Stomach (tissue), 9 donors: ENCODE results near the gene QRICH1. TPM values are rescaled to one million over a fixed set of nuclear protein-coding genes. Genes with fewer than 3 reads are reported as not detected.

Experiments used
- DNase-seq, 2 donors: peaks; one replicate each; pipeline versions ENCODE4 v3.0.0 to v3.0.0-alpha.2; 2013 to 2019
- H3K27ac ChIP-seq, 5 donors: fragments of 200-600 bp in 4 of 5; sonication (generic) in 4 of 5; one replicate each; pipeline ENCODE4 v1.5.1; 2013 to 2019; ENCODE audit warnings: mild to moderate bottlenecking in 1 of 5, moderate library complexity in 1 of 5
- H3K27me3 ChIP-seq, 3 donors: fragments of 200-600 bp; sonication (generic); one replicate each; pipeline ENCODE4 v1.5.1; 2017 to 2019; ENCODE audit warnings: mixed run types in 1 of 3
- H3K36me3 ChIP-seq, 4 donors: fragments of 200-600 bp; sonication (generic); 1 replicate in 3 of 4; 2 replicates in 1 of 4; pipeline ENCODE4 v1.5.1; 2016 to 2019
- H3K4me1 ChIP-seq, 4 donors: fragments of 200-600 bp; sonication (generic); one replicate each; pipeline ENCODE4 v1.5.1; 2016 to 2019
- H3K4me3 ChIP-seq, 4 donors: fragments of 200-600 bp; sonication (generic) in 3 of 4; one replicate each; pipeline ENCODE4 v1.5.1; 2016 to 2019; ENCODE audit warnings: mild to moderate bottlenecking in 1 of 4
- H3K9me3 ChIP-seq, 4 donors: fragments of 200-600 bp; sonication (generic); one replicate each; pipeline ENCODE4 v1.5.1; 2016 to 2019
- CTCF ChIP-seq, 7 experiments: fragments of 450-650 bp in 4 of 7; fragments of 200-600 bp in 3 of 7; sonication (generic) in 3 of 7; IDR thresholded peaks; one replicate each; pipeline ENCODE4 v1.5.1; 2016 to 2019; ENCODE audit warnings: antibody characterized with exemption in 7 of 7, control low read depth in 2 of 7, mild to moderate bottlenecking in 1 of 7
- EP300 ChIP-seq: sonication (generic); formaldehyde crosslinking; IDR thresholded peaks from one replicate; pipeline ENCODE4 v1.6.1; 2017; ENCODE audit warnings: antibody characterized with exemption
- POLR2A ChIP-seq, 4 donors: fragments of 450-650 bp; IDR thresholded peaks; one replicate each; pipeline ENCODE4 v1.6.1; 2016; ENCODE audit warnings: antibody characterized with exemption in 4 of 4, control low read depth in 2 of 4, mild to moderate bottlenecking in 1 of 4, moderate library complexity in 1 of 4
- POLR2AphosphoS5 ChIP-seq, 3 donors: sonication (generic); formaldehyde crosslinking; IDR thresholded peaks; one replicate each; pipeline ENCODE4 v1.6.1; 2016; ENCODE audit warnings: antibody characterized with exemption in 3 of 3
- WGBS, 5 donors: extraction: QIAGEN DNeasy Blood & Tissue Kit in 3 of 5; methylation state at CpG; one replicate each; pipeline versions ENCODE4 v1.1.5 to v1.1.7; 2013 to 2018; 5-methylcytosine and 5-hydroxymethylcytosine counted together
- intact Hi-C: fragments of 100-400 bp; cut with DNase I; formaldehyde crosslinking; loops from one replicate; pipeline ENCODE4 v1.15.1; 2023; ENCODE audit warnings: low total_unique reads
- polyA plus RNA-seq, 3 donors: library from polyadenylated mRNA; stranded (reverse); fragments of 200-250 nt; gene quantifications; one replicate each; pipeline ENCODE4 v1.2.3, GENCODE V29; 2013
- total RNA-seq, 5 donors: library from RNA; depleted of rRNA; stranded (reverse); fragments of >200 nt; gene quantifications; one replicate each; pipeline versions ENCODE4 v1.1.0 to v1.2.3, GENCODE V29; 2014 to 2016
- donor health status: healthy with polysubstance abuse.
- donor health status: Bipolar disorder and iron deficiency.
- donor health status: healthy.

Gene QRICH1
- total and polyA plus RNA-seq, 8 donors: 16.1 to 105 (median 38.8) TPM

DNA sequence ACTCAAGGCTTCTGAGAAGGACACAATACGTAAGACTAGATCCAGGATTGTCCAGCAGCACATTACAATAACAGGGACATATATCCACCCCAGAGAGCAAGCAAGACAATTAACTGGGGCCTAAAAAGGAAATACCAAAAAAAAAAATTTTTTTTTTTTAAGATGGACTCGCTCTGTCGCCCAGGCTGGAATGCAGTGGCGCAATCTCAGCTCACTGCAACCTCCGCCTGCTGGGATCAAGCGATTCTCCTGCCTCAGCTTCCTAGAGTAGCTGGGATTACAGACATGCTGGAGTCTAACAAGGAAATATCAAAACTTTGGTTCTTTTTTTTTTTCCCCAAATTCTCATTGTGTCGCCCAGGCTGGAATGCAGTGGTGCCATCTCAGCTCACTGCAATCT, 35.9 kb downstream of the QRICH1 start:
- Histone ChIP-seq H3K27me3 (no peaks in the 10 kb centered on the region), H3K4me3 (no peak overlapping the region), H3K27ac (no peak overlapping the region), H3K36me3 (peaks cover 25 to 98% (median 95%) of the 10 kb centered on the region in 4 donors), H3K9me3 (no peaks in the 10 kb centered on the region), H3K4me1 (peaks cover 0 to 7% (median 0%) of the 10 kb centered on the region in 4 donors)
- 92 to 98% (median 94%) methylated on average over 7 of the region's 7 CpGs for WGBS, 5 donors
- no peak for DNase-seq
- intact Hi-C loops: no loop called here
- TF ChIP-seq POLR2AphosphoS5 (IDR thresholded peaks at IDR 0.05) (no peak), POLR2A (IDR thresholded peaks at IDR 0.05) (no peak), EP300 (no peak), CTCF (IDR thresholded peaks at IDR 0.05) (no peak)

- WGBS, 5 donors: 94 to 98% (median 96%) methylated on average over 7 to 10 of the region's 10 CpGs
- Histone ChIP-seq H3K27ac (no peak overlapping the region), H3K36me3 (peaks cover 29 to 98% (median 95%) of the 10 kb centered on the region in 4 donors), H3K27me3 (no peaks in the 10 kb centered on the region), H3K4me1 (peaks cover 0 to 8% (median 0%) of the 10 kb centered on the region in 4 donors), H3K4me3 (no peak overlapping the region), H3K9me3 (no peaks in the 10 kb centered on the region)
- intact Hi-C loops: no loop called here
- TF ChIP-seq EP300 (no peak), POLR2AphosphoS5 (IDR thresholded peaks at IDR 0.05) (no peak), CTCF (IDR thresholded peaks at IDR 0.05) (no peak), POLR2A (IDR thresholded peaks at IDR 0.05) (no peak)
- DNase-seq: no peak
Measured at GRCh38 chr3:49057268-49057667, 36.6 kb downstream of the QRICH1 start.

DNA sequence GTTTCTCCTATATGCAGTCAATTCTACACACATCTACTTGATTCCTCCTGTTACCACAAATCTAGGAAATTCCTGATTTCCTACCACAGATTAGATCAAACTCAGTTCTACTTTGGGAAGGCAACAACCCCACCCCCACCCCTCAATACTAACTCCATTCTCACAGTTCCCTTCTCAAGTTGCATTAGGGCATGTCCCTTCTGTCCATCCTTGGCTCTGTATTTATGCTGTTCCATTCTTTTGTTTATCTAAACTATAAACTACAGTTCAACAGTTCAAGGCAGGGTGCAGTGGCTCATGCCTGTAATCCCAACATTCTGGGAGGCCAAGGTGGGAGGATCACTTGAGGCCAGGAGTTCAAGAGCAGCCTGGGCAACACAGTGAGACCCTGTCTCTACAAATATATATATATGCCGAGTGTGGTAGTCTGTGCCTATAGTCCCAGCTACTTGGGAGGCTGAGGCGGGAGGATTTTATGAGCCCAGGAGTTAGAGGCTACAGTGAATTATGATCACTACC, 39.5 kb downstream of the QRICH1 start:
- no peak overlapping the region for H3K27ac ChIP-seq

GRCh38 chr3:49053543-49053942, 40.3 kb downstream of the QRICH1 start:
- 93 to 100% (median 94%) methylated on average over 1 of the region's 1 CpG for WGBS, 5 donors
- Histone ChIP-seq H3K9me3 (no peaks in the 10 kb centered on the region), H3K4me1 (peaks cover 0 to 11% (median 0%) of the 10 kb centered on the region in 4 donors), H3K27ac (no peak overlapping the region), H3K27me3 (no peaks in the 10 kb centered on the region), H3K4me3 (no peak overlapping the region), H3K36me3 (peaks cover 31 to 97% (median 89%) of the 10 kb centered on the region in 4 donors)
- no peak for DNase-seq
- TF ChIP-seq POLR2A (IDR thresholded peaks at IDR 0.05) (no peak), EP300 (no peak), CTCF (IDR thresholded peaks at IDR 0.05) (no peak), POLR2AphosphoS5 (IDR thresholded peaks at IDR 0.05) (no peak)
- intact Hi-C loops: no loop called here

More for the DNA sequence above, 39.5 kb downstream of the QRICH1 start:
- H3K36me3 ChIP-seq: peaks cover 31 to 94% (median 90%) of the 10 kb centered on the region in 4 donors
- no peaks in the 10 kb centered on the region for H3K9me3 ChIP-seq
- no peak overlapping the region for H3K4me3 ChIP-seq
- TF ChIP-seq EP300 (no peak), CTCF (IDR thresholded peaks at IDR 0.05) (no peak), POLR2A (IDR thresholded peaks at IDR 0.05) (no peak), POLR2AphosphoS5 (IDR thresholded peaks at IDR 0.05) (no peak)
- peaks cover 0 to 11% (median 0%) of the 10 kb centered on the region in 4 donors for H3K4me1 ChIP-seq
- WGBS, 5 donors: 88 to 100% (median 97%) methylated on average over 2 of the region's 2 CpGs
- H3K27me3 ChIP-seq: no peaks in the 10 kb centered on the region
- no peak for DNase-seq
- intact Hi-C loops: no loop called here
